ENCODE results near the gene SCUBE1.

Gene SCUBE1

DNA sequence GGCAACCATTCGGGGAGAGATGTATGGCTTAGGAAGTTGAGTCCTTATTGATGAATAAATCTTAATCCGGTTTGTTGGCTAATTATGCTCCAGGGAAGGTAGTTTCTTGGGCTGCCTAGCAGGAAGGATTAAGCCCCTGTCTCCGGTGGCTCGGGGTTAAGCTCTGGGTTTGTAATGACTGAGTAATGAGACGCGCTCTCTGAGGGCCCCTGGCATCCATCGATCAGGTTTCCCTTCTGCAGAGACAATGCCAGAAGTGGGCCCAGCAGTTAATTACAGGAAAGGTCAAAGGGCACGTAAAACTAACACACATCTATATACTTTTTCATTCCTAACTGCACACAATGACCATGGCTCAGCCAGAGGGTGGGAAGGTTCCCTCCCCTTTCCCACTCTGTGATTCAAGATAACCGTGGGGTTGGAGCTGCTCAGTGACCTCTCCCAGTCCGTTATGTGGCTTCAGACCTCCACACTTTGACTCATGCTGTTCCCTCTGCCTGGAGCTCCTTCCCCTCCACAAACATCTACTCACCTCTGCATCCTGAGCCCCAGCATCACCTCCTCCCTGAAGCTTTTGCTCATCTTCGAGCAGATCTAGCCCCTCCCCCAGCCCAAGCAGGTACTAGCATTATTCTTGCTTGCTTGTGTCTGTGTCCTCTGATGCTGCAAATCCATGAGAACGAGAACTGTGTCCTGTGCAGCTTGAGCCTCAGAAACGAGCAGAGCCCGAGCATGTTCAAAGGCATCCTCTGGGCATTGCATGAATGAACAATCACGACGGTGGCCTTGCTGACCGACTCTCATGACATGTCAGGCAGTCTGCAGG is 16.6 kb downstream of the SCUBE1 start:
- DNase-seq (ENCODE audit: low read depth, low spot score): no peak

DNA sequence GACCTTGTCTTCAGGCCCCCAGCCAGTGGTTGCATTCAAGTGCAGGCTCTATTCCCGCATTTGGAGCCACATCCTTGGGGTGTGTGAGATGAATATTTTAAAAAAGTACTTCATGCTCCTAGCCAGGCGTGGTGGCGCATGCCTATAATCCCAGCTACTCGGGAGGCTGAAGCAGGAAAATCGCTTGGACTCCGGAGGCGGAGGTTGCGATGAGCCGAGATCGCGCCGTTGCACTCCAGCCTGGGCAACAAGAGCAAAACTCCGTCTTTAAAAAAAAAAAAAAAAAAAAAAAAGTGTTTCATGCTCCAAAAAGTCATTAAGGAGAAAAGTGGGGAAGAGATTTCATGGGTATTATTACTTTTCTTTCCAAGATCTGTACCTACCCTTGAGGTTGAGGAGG is 18.0 kb downstream of the SCUBE1 start:
- no peak for DNase-seq (ENCODE audit: low read depth, low spot score)

DNA sequence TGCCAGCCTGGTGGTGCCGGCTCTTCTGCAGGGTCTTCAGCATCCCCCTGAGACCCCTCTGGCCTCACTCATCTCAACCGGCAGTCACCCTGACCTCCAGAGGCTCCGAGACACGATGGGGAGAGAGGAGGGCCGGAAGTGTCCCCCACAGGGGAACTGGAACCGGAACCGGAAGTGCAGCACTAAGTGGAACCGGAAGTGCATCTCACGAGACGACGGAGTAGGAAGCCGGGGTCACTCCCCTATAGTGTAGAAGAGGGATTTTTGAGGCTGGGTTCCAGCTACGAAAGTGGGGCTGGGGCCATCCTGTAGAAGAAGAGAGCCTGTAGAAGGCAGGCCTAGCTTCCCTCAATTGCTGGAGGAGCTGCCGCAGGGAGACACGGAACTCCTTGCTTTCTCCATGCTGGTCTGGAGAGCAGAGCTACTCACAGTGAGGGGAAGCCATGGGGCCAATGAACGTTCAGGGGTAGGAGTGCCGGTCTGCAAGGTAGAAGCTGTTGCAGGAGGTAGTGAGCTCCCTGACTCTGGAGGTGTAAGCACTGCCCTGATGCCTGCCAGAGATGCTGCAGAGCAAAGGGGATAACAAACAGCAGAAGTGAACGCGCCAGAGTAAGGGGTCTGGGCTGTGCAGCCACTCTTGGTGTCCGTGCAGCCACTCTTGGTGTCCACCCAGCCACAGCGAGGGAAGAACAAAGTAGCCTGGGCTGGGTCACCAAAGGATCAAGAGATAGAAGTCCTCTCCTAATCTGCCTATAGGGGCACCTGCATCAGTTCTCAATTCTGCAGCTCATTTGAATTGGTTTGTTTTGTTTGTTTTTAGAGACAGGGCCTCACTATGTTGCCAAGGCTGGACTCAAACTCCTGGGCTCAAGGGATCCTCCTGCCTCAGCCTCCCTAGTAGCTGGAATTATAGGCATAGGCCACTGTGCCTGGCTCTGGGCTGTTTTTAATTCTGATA is 21.9 kb downstream of the SCUBE1 start:
- DNase-seq (ENCODE audit: low read depth, low spot score): no peak

DNA sequence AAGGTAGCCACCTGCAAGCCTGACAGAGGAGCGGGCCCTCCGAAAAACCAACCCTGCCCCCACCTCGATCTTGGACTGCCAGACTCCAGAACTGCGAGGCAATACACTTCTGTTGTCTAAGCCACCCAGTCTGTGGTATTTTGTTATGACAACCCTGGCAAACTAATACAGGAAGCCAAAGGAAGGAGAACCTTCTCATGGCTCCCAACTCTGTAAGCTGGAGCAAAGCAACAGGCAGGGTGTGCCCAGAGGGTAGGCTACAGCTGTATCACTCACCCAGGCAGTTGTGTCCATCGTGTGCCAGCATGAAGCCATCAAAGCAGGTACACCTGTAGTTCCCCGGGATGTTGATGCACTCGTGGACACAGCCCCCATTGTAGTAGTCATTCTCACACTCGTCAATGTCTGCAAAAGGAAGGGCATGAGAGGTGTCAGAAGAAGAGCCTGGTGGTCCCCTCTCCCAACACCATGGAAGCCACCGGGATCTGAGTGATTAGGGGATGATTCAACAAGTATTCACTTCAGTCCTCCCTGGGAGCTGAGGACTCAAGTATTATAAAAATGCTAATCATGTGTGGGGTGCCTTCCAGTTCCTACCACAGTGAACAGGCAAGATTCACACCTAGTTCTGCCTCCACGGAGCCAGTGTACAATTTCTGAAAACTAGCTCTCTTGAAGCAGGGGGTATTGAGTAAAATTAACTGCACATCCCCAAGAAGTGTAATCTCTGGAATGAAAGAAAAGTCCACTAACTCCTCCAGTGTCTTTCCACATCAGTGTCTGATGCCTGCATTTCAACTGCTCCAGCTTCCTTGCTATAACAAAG is 23.3 kb downstream of the SCUBE1 start:
- no peak for DNase-seq (ENCODE audit: low read depth, low spot score)

DNA sequence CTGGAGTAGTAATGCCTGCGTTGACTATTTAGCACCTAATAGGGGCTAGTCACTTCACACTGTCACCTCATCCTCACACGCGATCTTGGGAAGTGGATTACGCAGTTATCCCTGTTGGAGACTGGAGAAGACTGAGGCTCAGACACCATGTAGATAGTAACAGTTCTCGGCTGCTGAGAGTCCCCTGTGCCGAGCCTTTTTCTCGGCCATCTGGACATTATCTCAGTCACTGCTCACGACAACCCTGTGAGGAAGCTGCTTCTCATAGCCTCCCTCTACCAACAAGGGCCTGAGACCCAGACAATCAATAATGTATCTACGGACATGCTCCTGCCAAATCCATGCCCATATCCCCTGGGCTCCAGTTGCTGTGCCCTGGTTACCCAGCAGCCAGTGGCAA is 25.9 kb downstream of the SCUBE1 start:
- DNase-seq (ENCODE audit: low read depth, low spot score): no peak

DNA sequence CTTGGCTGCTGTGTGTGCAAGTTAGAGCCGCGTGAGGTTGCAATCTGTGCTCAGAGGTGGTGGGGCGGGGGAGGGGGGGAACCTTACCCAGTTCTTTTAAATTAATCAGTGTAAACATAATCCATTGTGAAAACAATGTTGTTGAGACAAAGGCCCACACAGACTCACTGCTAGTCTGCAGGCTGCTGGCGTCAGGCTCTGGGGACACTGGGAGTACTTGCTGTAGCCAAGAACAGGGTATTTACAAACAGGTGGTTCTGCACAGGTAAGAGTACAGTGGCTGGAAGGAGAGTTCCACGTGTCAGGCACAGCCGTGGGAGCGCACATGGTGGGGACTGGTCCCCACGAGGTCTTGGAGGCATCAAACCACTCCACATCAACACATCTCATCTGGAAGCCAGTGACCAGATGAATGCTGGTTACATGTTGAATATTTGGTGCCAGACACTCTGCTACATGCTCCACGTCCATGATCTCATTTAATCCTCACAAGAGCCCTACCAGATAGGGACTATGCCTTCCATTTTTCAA is 27.4 kb downstream of the SCUBE1 start:
- DNase-seq (ENCODE audit: low read depth, low spot score): no peak

DNA sequence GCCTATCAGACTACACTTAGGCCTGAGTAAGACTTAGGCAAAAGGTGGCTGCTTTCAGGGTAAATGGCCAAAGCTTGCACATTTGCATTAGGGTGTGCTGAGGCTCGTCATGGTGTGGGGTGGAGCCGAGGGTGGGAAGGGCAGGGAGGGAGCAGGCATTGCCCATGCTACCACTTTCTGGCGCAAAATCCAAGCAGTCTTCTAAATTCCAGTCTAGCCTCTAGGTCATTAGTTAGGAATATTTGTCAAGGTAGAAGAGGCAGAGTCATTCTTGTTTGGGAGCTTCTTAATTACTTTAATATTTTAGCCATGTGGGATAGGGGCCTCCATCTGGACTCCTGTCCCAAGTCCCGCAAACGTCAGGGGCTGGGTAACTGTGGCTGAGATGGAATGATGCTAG is 28.6 kb downstream of the SCUBE1 start:
- DNase-seq (ENCODE audit: low read depth, low spot score): no peak

DNA sequence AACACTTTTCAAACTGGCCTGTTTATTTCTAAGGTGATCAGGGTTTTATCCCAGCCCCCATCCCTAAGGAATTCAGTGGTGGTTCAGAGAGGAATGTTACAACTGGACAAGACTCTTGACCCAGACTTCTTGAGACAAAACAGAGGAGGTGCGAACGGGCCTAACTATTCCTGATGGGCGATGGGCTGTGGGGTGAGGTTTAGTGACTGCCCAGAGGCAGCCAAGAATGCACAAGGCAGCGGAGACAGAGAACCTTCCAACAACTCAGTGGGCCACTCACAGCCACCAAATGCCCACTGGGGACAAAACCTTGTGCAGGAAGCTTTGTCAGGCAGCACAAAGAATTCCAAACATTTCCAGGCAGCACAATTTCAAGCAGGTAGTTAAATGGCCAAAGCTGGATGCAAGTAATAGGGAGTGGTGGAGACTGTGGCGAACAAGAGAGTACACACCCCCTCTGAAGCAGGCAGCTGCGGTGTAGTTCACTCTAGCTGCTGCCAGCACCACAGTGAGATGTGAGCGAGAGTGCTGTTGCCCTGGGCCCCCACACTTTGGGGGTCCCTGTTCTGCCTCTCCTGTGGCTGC is 29.2 kb downstream of the SCUBE1 start:
- no peak for DNase-seq (ENCODE audit: low read depth, low spot score)

DNA sequence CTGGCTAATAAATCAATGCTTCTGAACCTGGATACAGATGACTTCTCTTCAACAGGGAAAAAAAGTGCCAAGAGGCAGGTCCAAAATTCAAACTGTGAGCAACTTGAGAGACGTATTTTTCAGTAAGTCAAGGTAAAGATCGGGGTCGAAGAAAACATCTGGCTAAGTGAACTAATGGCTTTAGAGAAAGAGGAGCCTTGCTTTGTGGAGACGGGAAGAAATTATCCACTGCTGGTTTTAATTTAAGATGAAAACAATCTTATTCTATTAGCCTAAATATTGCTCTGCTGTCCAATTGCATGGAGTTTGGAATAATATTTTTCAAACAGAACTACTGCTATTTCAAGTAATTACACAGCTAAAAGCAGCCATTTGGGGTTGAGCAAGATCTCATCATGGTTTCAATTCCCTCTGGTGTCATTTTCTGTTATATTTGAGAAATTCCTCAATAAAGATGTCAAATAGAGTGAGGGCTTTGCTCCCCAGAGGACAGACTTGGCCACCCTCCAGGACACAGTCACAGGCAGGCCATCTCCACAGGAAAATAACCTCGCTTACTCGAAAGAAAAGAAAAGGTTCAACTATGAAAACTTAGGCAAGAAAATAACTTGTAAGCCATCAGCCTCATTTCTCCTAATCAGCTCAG is 29.8 kb downstream of the SCUBE1 start:
- no peak for DNase-seq (ENCODE audit: low read depth, low spot score)

DNA sequence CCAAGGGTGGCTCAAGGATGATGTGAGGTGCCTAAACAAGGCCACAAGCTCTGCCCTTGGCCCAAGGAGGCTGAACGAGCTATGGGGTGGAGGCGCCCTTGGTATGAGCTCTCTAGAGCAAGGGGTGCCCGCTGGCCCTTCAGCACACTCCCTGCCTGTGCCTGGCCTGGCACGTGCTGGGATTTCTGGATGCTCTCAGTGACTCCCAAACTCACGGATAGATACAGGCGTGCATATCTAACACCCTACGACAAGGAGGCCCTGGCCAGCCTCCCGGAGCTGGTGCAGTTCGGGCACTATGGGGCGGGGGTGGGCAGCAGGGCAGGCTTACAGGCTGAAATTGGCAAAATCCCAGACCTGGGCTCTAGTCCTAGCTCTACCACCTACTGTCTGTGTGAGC is 30.6 kb downstream of the SCUBE1 start:
- DNase-seq (ENCODE audit: low read depth, low spot score): no peak

DNA sequence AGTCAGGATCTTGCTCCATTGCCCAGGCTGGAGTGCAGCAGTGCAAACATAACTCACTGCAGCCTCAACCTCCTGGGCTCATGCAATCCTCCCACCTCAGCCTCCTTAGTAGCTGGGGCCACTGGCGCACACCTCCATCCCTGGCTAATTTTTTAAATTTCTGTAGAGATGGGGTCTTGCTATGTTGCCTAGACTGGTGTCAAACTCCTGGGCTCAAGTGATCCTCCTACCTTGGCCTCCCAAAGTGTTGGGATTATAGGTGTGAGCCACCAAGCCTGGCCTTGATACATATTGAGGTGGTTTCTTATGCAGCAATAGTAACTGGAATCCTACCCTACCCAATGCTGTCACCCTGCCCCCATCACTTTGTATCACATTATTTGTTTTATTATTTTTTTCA is 32.4 kb downstream of the SCUBE1 start:
- no peak for DNase-seq (ENCODE audit: low read depth, low spot score)

DNA sequence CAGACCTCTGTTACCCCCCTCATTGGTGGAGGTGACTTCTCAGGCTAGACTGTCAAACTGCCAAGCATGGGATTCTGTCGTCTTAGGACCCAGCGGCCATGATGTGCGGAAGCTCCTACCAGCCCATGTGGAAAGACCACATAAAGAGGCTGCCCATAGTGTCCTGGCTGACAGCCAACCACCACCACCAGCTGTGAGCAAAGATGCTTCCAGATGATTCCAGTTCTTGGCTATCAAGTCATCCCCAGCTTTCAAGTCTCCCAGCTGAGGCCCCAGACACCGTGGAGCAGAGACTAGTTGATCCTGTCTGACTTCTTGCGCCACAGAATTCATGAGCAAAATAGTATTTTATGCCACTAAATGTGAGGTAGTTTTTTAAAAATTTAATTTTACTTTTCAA is 32.9 kb downstream of the SCUBE1 start:
- no peak for DNase-seq (ENCODE audit: low read depth, low spot score)

DNA sequence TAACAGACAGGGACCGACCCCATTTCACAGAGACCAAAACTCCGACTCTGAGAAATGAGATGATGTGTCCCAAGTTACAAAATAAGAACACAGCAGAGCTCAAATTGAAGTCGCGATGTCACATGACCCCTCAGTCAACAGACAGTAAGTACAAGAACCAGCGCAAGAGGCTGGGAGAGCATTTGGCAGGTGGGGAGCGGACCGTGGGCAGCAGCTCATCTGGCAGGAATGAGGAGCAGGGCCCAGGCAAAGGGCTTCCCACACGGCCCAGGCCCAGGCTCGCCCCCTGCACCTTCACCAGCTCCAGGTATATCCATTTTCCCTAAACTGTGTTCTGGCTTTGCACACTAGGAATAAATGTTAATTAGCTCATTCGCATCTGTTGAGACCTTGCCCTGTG is 34.3 kb downstream of the SCUBE1 start:
- no peak for DNase-seq (ENCODE audit: low read depth, low spot score)

DNA sequence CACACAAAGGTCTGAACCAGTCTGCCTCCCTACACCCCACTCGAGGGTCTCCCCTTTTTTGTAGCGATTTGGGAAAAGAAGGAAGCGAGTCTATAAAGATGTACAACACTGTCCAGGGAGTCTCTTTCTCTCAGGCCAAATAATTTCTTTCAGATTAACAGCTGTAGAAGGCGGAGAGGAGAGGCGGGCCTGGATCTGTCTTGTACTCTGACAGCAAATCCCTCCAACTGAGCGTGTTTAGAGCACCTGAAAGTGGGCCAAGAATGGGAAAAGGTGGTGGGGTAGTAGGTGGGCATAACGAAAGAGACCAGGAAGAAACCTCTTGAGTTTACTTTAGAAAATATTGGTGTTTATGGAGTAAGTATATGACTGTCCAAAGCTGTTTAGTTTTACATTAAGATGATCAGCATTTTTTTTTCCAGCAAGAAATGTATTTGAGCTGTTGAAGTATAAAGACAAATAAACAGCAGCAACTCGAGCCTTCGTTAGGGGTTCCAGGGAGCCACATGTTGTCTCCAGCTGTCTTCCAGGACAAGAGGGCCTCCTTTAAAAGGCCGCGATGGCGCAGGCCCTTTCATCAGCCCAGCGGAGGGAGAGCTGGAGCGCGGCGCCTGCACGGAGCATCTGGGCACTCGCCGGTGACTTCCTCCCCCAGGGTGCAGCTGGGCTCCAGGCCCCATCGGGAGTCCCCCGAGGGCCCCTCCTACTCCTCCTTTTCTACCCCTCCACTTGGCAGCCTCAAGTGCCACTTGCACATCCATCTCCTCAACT is 34.9 kb downstream of the SCUBE1 start:
- DNase-seq (ENCODE audit: low read depth, low spot score): no peak

DNA sequence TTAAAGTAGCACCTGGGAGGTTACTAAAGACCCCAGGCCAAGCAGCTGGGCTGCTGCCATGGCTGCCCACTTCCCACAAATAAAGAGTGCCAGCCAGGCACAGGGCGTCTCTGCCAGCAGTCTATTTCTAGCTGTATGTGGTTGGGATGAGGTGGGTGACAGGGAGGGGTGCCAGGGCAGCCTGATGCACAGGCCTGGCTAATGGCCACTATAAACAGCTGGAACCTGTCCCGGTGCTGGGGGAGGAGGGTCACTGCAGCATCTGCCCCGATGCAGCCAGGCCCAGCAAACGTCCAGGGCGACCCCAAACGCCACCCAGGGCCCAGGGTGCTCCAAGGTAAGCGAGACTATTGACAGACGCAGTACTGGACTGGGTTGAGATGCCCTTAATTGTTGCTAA is 37.4 kb downstream of the SCUBE1 start:
- DNase-seq (ENCODE audit: low read depth, low spot score): no peak

DNA sequence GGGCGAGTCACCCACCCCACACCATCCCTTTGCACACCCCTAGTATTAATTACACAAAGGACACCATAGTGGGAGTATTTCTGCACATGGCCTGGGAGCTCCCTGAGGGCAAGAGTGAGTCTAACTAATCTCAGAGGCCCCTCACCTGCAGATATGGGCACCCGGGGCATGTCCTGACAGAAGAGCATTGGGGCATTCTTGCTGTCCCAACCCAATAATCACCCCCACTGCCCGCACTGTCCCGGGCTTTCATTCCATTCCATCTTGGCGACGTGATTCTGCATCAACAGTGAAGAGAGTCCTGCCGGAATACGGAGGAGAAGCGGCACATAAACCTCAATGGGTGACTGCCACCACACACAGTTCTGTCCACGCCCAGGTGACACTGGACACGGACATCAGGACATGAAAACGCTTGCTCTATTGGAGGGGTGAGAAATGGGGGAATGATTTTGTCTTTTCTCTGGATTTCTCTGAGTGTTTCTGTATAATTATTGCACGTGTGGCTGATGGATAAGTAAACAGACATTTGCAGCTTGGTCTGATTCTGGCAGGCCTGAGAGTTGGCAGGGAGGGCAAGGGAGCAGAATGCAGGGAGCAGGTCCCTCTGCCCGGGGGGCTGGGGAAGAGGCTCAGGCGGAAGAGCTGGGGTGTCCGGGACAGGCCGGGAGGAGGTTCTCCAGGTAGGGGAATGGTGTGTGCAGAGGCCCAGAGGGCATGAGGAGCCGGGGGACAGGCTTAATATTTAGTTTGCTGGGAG is 38.2 kb downstream of the SCUBE1 start:
- no peak for DNase-seq (ENCODE audit: low read depth, low spot score)

DNA sequence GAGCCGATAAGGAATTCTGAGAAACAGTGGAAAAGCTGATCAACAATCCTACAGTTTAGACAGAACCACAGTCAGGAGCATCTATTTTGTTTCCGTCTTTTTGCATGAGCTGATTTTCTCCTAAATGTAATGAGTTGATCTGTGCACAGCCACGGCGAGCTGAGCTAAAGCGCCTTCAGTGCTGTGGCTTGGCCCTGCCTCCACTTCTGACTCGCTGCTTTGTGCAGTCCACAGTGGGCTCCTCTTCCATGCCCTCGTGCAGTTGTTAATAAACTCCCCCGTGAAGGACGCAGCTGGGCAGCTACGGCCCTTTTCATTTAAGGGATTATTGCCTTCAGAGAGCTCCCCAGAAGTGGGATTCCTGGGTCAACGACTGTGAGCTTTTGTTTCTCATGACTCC is 39.4 kb downstream of the SCUBE1 start:
- DNase-seq (ENCODE audit: low read depth, low spot score): no peak

DNA sequence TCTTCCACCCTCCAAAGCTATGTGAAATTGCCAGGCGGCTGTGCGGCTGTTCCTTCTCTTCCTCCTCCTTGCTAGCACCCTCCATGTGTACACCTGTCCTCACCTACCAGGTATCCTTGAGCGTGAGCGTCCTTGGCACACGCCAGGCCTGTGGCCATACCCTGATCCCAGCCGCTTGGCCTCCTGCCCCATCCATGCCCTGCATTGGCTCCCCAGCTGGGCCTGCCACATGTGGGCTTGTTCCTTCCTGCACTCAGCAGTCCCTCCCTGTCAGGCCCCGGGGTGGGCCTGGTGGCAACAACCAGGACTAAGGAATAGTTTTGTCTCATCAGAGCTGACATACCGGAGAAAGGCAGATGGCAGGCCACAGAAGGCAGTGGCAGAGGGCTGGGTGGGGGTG is 40.0 kb downstream of the SCUBE1 start:
- no peak for DNase-seq (ENCODE audit: low read depth, low spot score)

DNA sequence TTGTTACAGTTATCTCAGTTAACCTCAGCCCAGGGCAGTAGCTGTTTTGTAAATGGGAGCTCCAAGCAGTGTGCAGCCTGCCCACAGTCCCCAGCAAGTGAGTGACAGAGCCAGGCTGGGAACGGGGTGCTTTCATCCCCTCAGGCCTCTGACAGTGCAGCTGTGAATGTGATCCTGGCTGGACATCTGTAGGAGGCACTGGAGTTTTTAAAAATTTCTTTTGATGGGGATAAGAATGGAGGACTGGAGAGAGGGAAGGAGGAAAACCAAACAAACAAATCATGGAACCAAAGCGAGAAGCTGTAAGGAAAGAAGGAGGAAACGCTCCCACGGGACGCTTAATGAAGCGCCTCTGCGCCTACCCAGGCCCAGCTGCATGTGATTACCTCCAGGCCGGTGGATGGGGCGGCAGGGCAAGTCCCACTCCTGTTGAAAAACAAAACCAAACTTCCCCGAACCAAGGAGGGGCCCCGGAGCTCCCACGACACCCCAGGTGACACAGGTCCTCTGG is 40.6 kb downstream of the SCUBE1 start:
- DNase-seq (ENCODE audit: low read depth, low spot score): no peak
